Cardiac muscle cell (in vitro differentiated cells and primary cell): Measurements from ENCODE around the gene HK1. TPM values are rescaled to one million over a fixed set of nuclear protein-coding genes. Genes with fewer than 3 reads are reported as not detected.

Source experiments
- DNase-seq, 2 donors: peaks; one replicate each; pipeline versions ENCODE4 v3.0.0 to v3.0.0-alpha.2; 2010 to 2017; ENCODE audit warnings: low read depth in 1 of 2, low spot score in 1 of 2
- H3K27ac ChIP-seq: fragments of 200-600 bp; sonication (generic); 2 replicates; pipeline ENCODE4 v1.5.1; 2016
- H3K27me3 ChIP-seq: fragments of 200-600 bp; sonication (generic); 2 replicates; pipeline ENCODE4 v1.6.0; 2016; ENCODE audit warnings: control low read depth
- H3K36me3 ChIP-seq: fragments of 200-600 bp; sonication (generic); 2 replicates; pipeline ENCODE4 v1.5.1; 2016; ENCODE audit warnings: control low read depth
- H3K4me1 ChIP-seq: fragments of 200-600 bp; sonication (generic); 2 replicates; pipeline ENCODE4 v1.8.1; 2017; ENCODE audit warnings: low read depth, mild to moderate bottlenecking, mixed run types
- H3K4me3 ChIP-seq: fragments of 200-600 bp; sonication (generic); 2 replicates; pipeline ENCODE4 v1.5.1; 2016; ENCODE audit warnings: mild to moderate bottlenecking
- H3K9me3 ChIP-seq: fragments of 200-600 bp; sonication (generic); 2 replicates; pipeline ENCODE4 v1.5.1; 2017; ENCODE audit warnings: low read depth, mild to moderate bottlenecking, control low read depth
- polyA plus RNA-seq: library from polyadenylated mRNA; unstranded; fragments of >200 nt; fragmentation: Nextera tagmentation; extraction: Ambion mirVana; gene quantifications from 2 replicates; pipeline ENCODE4 v1.2.1, GENCODE V29; 2016
- total RNA-seq: library from RNA; depleted of rRNA; stranded (reverse); fragments of >200 nt; gene quantifications from 2 replicates; pipeline ENCODE4 v1.2.3, GENCODE V29; 2016
- TF ChIP-seq, protein P1 (sequence below): IDR thresholded peaks from 2 replicates; pipeline ENCODE4 v1.5.1; 2012; ENCODE audit warnings: low read depth, mild to moderate bottlenecking, low read length

HK1 gene
- total and polyA plus RNA-seq, 2 experiments from 2014 or later, result 324 to 347 TPM

DNA sequence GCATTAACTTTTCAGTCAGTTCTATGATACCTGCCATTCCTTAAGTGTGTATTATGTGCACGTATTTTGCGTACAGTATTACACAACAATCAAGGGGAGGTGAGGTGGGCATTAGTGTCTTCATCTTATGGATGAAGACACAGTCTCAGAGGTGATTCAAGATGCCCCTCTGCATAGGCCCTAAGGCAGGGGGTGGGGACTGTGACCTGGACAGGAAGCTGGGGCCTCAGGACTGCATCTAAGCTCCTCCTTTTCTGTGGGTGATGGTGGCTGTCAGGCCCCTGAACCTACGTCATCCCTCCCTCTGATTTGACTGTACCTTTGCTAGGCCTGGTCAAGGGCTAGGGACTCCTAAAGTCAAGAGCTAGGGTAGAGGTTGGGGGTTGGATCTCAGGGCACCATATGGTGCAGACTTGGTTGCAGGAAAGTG, 38.9 kb downstream of the HK1 start:
- Histone ChIP-seq H3K9me3 (no peaks in the 10 kb centered on the region), H3K27ac (peak overlapping the region; percentile 84), H3K27me3 (no peaks in the 10 kb centered on the region), H3K4me1 (peaks cover 35% of the 10 kb centered on the region), H3K36me3 (no peaks in the 10 kb centered on the region), H3K4me3 (no peak overlapping the region)
- TF ChIP-seq, protein P1, sequence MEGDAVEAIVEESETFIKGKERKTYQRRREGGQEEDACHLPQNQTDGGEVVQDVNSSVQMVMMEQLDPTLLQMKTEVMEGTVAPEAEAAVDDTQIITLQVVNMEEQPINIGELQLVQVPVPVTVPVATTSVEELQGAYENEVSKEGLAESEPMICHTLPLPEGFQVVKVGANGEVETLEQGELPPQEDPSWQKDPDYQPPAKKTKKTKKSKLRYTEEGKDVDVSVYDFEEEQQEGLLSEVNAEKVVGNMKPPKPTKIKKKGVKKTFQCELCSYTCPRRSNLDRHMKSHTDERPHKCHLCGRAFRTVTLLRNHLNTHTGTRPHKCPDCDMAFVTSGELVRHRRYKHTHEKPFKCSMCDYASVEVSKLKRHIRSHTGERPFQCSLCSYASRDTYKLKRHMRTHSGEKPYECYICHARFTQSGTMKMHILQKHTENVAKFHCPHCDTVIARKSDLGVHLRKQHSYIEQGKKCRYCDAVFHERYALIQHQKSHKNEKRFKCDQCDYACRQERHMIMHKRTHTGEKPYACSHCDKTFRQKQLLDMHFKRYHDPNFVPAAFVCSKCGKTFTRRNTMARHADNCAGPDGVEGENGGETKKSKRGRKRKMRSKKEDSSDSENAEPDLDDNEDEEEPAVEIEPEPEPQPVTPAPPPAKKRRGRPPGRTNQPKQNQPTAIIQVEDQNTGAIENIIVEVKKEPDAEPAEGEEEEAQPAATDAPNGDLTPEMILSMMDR, result no peak
- no peak for DNase-seq

DNA sequence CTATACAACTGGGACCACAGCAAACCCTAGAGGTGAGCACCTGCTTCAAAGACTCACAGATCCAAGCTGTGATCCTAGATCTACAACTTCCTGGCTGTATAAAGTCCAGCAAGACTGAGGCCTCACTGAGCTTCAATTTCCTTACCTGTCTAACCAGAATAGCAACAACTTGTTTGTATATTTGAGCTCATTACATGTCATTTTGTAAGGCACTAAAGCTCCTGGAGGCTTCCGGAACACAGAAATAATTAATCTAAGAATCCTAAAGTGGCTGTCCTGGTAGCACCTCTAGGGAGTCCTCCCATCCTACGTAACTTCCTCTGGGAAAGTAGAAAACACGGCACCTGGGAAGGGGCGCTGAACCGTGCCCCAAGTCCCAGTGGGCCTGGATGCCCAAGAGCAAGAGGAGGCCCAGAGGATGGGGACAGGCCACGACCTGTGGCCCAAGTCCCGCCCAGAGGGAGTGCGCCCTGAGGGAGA, 39.4 kb downstream of the HK1 start:
- peak overlapping the region; percentile 94 for H3K4me3 ChIP-seq
- peak overlapping the region; percentile 48 for H3K27ac ChIP-seq
- TF ChIP-seq, protein P1, result no peak
- no peaks in the 10 kb centered on the region for H3K9me3 ChIP-seq
- no peaks in the 10 kb centered on the region for H3K27me3 ChIP-seq
- H3K4me1 ChIP-seq, result peaks cover 32% of the 10 kb centered on the region
- H3K36me3 ChIP-seq, result no peaks in the 10 kb centered on the region
- DNase-seq, result no peak

DNA sequence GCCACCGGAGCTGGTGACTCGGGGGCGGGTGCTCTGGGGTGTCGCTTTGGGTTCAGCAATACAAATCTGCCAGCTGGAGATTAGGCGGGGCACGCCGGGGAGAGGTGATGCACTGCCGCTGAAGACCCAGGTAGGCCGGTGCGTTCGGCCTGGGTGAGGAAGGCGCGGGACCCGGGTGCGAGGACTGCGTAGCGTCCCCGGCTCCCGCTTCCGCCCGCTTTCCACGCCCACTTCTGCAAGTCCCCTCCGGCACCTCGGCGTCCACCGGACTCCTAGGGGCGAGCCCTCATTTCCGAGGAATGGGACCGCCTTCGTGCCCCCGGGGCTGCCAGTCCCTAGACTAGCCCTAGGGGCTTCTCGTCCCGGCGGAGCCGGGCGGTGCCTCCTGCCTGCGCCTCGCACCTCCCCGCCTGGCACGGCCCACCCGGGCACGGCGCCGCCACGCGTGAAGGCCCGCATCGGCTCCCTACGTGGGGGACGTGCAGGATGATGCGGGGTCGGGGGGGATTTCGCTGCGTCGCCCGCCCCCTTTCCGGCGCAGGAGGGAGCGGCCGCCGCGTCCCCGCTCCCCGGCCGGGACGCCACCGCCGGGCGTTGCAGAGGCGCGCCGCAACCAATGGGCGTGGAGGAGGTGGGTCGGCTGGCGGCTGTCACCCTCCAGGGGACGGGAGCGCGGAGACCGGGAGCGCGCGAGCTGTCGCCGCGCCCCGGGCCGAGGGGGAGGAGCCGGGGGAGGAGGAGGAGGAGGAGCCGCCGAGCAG, 40.0 kb downstream of the HK1 start:
- DNase-seq, result peak; percentile 87 to 95
- Histone ChIP-seq H3K4me1 (peaks cover 32% of the 10 kb centered on the region), H3K27me3 (no peaks in the 10 kb centered on the region), H3K9me3 (no peaks in the 10 kb centered on the region), H3K36me3 (no peaks in the 10 kb centered on the region), H3K4me3 (peak overlapping the region; percentile 94), H3K27ac (peak overlapping the region; percentile 48)
- TF ChIP-seq, protein P1, result no peak

DNA sequence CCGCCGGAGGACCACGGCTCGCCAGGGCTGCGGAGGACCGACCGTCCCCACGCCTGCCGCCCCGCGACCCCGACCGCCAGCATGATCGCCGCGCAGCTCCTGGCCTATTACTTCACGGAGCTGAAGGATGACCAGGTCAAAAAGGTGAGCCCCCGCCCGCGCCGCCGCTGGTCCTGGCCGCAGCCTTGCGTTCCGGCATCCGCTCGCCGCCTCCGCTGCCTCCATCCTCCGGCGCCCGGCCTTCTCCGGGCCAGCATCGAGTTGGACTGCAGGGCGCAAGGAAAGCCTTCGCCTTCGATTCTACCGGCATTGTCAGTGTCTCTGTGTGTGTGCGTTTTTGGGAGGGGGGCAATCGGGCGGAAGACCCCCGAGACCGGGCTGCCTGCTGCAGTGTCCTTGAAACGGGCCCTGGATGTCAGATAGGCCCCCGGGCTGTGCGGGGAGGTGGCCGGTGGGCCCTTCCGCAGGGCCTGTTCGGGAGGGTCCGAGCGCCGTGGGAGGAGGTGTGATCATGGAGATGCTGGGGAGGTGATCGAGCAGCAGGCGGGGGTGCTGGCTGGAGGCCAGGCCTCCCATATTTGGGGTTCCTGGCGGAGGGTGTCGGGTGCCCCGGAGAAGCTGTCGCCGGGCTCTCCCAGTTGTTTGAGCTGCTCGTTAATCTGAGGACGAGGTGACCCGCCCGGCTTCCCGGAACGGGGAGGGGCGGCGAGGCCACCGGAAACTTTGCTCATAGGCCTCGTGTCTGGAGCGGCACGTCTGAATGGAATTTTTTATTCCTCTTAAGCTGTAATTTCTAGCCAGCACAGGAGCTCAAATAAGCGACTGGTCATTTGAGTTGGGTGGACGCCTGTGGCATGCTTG, 40.8 kb downstream of the HK1 start:
- Histone ChIP-seq H3K27me3 (no peaks in the 10 kb centered on the region), H3K36me3 (no peaks in the 10 kb centered on the region), H3K4me1 (peaks cover 32% of the 10 kb centered on the region), H3K4me3 (peak overlapping the region; percentile 94), H3K27ac (peak overlapping the region; percentile 41), H3K9me3 (no peaks in the 10 kb centered on the region)
- TF ChIP-seq, protein P1, result no peak
- DNase-seq, result peak; percentile 64 to 68

DNA sequence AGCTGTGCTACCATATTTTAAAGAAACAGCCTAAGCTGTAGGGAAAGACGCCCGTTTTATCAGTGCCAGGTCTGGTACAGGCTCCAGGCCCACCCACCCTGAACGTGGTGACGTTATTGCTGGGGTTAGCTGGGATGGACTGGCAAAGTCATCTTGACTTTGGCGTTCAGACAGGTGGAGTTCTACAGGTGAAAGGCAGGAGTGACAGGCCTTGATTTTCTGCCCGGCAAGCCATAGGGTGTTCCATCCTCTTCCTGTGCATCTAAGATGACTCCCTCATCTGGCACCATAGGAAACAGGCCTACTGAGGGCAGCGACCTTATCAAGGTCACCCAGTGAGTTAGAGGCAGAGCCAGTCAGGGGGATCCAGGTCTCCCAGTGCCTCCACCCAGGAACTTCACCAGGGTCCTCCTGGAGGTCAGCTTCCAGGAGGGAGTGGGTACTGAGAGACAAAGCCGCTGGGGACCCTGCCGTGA, 41.6 kb downstream of the HK1 start:
- no peak for DNase-seq
- peak overlapping the region; percentile 41 for H3K27ac ChIP-seq

More for the DNA sequence above, 41.6 kb downstream of the HK1 start:
- Histone ChIP-seq H3K9me3 (no peaks in the 10 kb centered on the region), H3K4me3 (peak overlapping the region; percentile 94), H3K4me1 (peaks cover 36% of the 10 kb centered on the region), H3K36me3 (no peaks in the 10 kb centered on the region), H3K27me3 (no peaks in the 10 kb centered on the region)
- TF ChIP-seq, protein P1, result no peak
